Spleen (tissue), 11 donors: ENCODE results near the gene SLIT3. TPM values are rescaled to one million over a fixed set of nuclear protein-coding genes. Genes with fewer than 3 reads are reported as not detected.
A peak's percentile ranks its signal among the peaks of the same experiment; 100 is the strongest.

Experiments used
- DNase-seq: peaks from one replicate; pipeline ENCODE4 v3.0.0-alpha.2; 2020
- H3K27ac ChIP-seq, 8 donors: fragments of 200-600 bp; sonication (generic) in 7 of 8; 1 replicate in 4 of 8; 2 replicates in 4 of 8; pipeline versions ENCODE4 v1.5.0 to v1.8.0; 2016 to 2021; ENCODE audit warnings: inconsistent platforms in 4 of 8, mild to moderate bottlenecking in 4 of 8, moderate library complexity in 1 of 8
- H3K27me3 ChIP-seq, 7 donors: fragments of 200-600 bp; sonication (generic) in 6 of 7; replicated peaks in 1 of 7; 1 replicate in 4 of 7; 2 replicates in 3 of 7; pipeline versions ENCODE4 v1.5.0 to v1.8.0; 2016 to 2021; ENCODE audit warnings: inconsistent platforms in 3 of 7, mild to moderate bottlenecking in 1 of 7
- H3K36me3 ChIP-seq, 6 donors: fragments of 200-600 bp; sonication (generic) in 5 of 6; 1 replicate in 4 of 6; 2 replicates in 2 of 6; pipeline versions ENCODE4 v1.5.0 to v1.8.0; 2016 to 2021; ENCODE audit warnings: inconsistent platforms in 2 of 6
- H3K4me1 ChIP-seq, 6 donors: fragments of 200-600 bp; sonication (generic) in 5 of 6; 1 replicate in 3 of 6; 2 replicates in 3 of 6; pipeline versions ENCODE4 v1.5.0 to v1.8.0; 2016 to 2021; ENCODE audit warnings: inconsistent platforms in 3 of 6
- H3K4me3 ChIP-seq, 8 donors: fragments of 200-600 bp; sonication (generic) in 7 of 8; 1 replicate in 4 of 8; 2 replicates in 4 of 8; pipeline versions ENCODE4 v1.5.0 to v1.8.0; 2016 to 2021; ENCODE audit warnings: inconsistent platforms in 4 of 8, mild to moderate bottlenecking in 4 of 8, moderate library complexity in 2 of 8
- H3K9me3 ChIP-seq, 8 donors: fragments of 200-600 bp; sonication (generic) in 7 of 8; 1 replicate in 4 of 8; 2 replicates in 4 of 8; pipeline versions ENCODE4 v1.5.0 to v1.8.0; 2016 to 2021; ENCODE audit warnings: inconsistent platforms in 4 of 8
- POLR2A ChIP-seq, 3 donors: fragments of 450-650 bp; IDR thresholded peaks; one replicate each; pipeline ENCODE4 v1.5.1; 2017; ENCODE audit warnings: antibody characterized with exemption in 3 of 3, mild to moderate bottlenecking in 1 of 3
- POLR2AphosphoS5 ChIP-seq, 3 donors: sonication (generic); formaldehyde crosslinking; IDR thresholded peaks; one replicate each; pipeline ENCODE4 v1.5.1; 2017; ENCODE audit warnings: antibody characterized with exemption in 3 of 3
- WGBS, 5 donors: extraction: QIAGEN DNeasy Blood & Tissue Kit in 3 of 5; methylation state at CpG; one replicate each; pipeline versions ENCODE4 v1.1.5 to v1.1.7; 2013 to 2018; 5-methylcytosine and 5-hydroxymethylcytosine counted together
- intact Hi-C: fragments of 100-400 bp; cut with DNase I; formaldehyde crosslinking; loops from one replicate; pipeline ENCODE4 v1.15.0; 2023; ENCODE audit warnings: low total_unique reads
- polyA plus RNA-seq, 3 donors: library from polyadenylated mRNA; stranded (reverse); fragments of 200-250 nt; gene quantifications; one replicate each; pipeline ENCODE4 v1.2.1, GENCODE V29; 2013
- total RNA-seq, 7 donors: library from RNA; depleted of rRNA in 3 of 7; stranded (reverse); fragments of >200 nt in 3 of 7; fragmentation: NEBNext Ultra II Directional in 4 of 7; extraction: Animal tissue kit (Norgen Biotek cat#: 25700) in 4 of 7; gene quantifications; one replicate each; pipeline versions ENCODE4 v1.1.0 to v1.2.1, GENCODE V29; 2016 to 2021
- TF ChIP-seq, protein P1 (sequence below), 11 experiments: fragments of 200-600 bp in 7 of 11; fragments of 450-650 bp in 4 of 11; sonication (generic) in 4 of 11; IDR thresholded peaks in 8 of 11; conservative IDR thresholded peaks in 3 of 11; 1 replicate in 7 of 11; 2 replicates in 4 of 11; pipeline versions ENCODE4 v1.4.0 to v1.8.0; 2016 to 2021; ENCODE audit warnings: antibody characterized with exemption in 11 of 11, inconsistent platforms in 4 of 11, mild to moderate bottlenecking in 1 of 11
- donor health status: healthy with polysubstance abuse.
- donor health status: DM: no; HTN: no; CAD: no; lungs with moderate emphysema.
- donor health status: DM: no; HTN: no; CAD: no.
- donor health status: Bipolar disorder and iron deficiency.
- donor health status: healthy.
- donor health status: DM: no; HTN: no; CAD: no.
- donor health status: DM: yes; HTN: yes; CAD: no.

SLIT3 gene
- total and polyA plus RNA-seq, 10 donors: 0.33 to 54.0 (median 13.2) TPM

DNA sequence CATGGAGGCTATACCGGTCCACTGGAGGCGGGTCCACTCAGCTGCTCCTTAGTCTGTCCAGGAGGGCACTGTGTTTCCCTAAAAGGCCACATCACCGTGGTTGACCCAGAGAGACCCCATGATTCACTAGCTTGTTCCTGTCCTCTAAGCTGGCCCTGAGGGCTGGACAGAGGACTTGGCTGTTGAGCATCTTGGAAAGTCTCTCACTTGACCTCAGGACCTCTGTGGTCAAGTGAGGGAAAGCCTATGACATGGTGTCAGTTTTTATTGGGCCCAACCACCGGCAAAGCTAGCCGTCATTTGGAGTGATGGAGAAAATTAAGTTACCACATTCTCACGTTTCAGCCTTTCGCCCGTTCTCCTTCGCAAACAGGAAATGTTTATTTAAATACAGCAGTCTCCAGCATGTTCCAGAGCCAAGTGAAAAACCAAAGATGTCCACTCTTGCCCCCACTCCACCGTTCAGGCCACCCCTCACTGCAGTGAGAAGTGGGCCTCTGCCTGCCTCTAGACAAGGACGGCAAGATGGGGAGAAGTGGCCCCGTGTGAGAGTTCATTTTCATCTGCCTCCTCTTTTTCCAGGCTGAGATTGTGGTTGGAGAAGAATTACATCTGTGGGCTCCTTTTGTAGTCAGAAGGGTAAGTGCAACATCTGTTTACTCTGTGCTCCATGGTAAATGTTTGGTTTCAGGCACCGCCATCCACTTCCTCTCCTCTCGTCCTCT is 4.4 kb downstream of the SLIT3 start:
- no peak for DNase-seq

DNA sequence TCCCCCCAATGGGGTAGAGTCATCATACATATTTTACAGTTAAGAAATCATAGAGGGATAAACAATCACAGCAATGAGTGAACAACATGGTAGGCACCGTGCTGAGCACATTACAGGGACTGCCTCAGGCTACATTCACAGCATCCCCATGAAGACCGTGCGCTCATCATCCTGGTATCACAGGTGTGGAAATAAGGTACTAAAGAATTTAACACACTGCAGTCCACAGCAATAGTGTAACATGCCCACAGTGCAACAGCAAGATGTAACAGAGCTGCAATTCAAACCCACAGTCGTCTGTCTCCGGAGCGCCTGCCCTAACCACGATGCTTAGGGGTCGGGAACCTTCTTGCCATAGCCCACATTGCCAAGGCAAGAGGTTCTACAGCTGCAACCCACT is 5.6 kb downstream of the SLIT3 start:
- 78 to 90% (median 85%) methylated on average over 8 of the region's 8 CpGs for WGBS, 5 donors
- TF ChIP-seq POLR2A (IDR thresholded peaks at IDR 0.05) (no peak), POLR2AphosphoS5 (IDR thresholded peaks at IDR 0.05) (no peak)
- TF ChIP-seq, protein P1, sequence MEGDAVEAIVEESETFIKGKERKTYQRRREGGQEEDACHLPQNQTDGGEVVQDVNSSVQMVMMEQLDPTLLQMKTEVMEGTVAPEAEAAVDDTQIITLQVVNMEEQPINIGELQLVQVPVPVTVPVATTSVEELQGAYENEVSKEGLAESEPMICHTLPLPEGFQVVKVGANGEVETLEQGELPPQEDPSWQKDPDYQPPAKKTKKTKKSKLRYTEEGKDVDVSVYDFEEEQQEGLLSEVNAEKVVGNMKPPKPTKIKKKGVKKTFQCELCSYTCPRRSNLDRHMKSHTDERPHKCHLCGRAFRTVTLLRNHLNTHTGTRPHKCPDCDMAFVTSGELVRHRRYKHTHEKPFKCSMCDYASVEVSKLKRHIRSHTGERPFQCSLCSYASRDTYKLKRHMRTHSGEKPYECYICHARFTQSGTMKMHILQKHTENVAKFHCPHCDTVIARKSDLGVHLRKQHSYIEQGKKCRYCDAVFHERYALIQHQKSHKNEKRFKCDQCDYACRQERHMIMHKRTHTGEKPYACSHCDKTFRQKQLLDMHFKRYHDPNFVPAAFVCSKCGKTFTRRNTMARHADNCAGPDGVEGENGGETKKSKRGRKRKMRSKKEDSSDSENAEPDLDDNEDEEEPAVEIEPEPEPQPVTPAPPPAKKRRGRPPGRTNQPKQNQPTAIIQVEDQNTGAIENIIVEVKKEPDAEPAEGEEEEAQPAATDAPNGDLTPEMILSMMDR (IDR thresholded peaks at IDR 0.05 in 8 of 11, conservative IDR thresholded peaks at IDR 0.05 in 3 of 11): no peak
- peaks cover 0 to 8% (median 2%) of the 10 kb centered on the region in 6 donors for H3K4me1 ChIP-seq
- no peak overlapping the region for H3K4me3 ChIP-seq
- H3K27ac ChIP-seq: no peak overlapping the region
- DNase-seq: no peak
- peaks cover 0 to 28% (median 5%) of the 10 kb centered on the region in 7 donors for H3K27me3 ChIP-seq
- no peaks in the 10 kb centered on the region for H3K36me3 ChIP-seq
- no peaks in the 10 kb centered on the region for H3K9me3 ChIP-seq
- intact Hi-C loops: no loop called here

More for the DNA sequence above, 4.4 kb downstream of the SLIT3 start:
- Histone ChIP-seq H3K36me3 (no peaks in the 10 kb centered on the region), H3K27me3 (peaks cover 0 to 40% (median 11%) of the 10 kb centered on the region in 7 donors), H3K4me1 (peaks cover 0 to 19% (median 7%) of the 10 kb centered on the region in 6 donors), H3K4me3 (no peak overlapping the region), H3K9me3 (no peaks in the 10 kb centered on the region), H3K27ac (peak overlapping the region in 1 of 8 donors; percentile 12)
- intact Hi-C loops: no loop called here
- WGBS, 5 donors: 52 to 65% (median 57%) methylated on average over 13 to 14 of the region's 14 CpGs
- TF ChIP-seq, protein P1 (IDR thresholded peaks at IDR 0.05 in 8 of 11, conservative IDR thresholded peaks at IDR 0.05 in 3 of 11): no peak
- TF ChIP-seq POLR2AphosphoS5 (IDR thresholded peaks at IDR 0.05): peak in 1 of 3 donors; percentile 67

DNA sequence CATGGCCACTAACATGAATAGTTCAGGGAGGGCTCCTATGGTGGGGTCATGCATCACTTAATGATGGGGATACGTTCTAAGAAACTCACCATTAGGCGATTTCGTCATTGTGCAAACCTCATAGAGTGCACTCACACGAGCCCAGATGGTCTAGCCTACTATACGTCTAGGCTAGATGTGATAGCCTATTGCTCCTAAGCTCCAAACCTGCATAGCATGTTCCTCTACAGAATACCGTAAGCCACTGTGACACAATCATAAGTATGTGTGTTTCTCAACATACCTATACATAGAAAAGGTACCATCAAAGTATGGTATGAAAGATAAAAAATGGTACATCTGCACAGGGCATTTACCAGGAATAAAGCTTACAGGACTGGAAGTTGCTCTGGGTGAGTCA is 6.3 kb downstream of the SLIT3 start:
- Histone ChIP-seq H3K4me1 (peaks cover 0 to 4% (median 0%) of the 10 kb centered on the region in 6 donors), H3K9me3 (no peaks in the 10 kb centered on the region), H3K36me3 (no peaks in the 10 kb centered on the region), H3K27ac (no peak overlapping the region), H3K27me3 (peaks cover 0 to 24% (median 0%) of the 10 kb centered on the region in 7 donors), H3K4me3 (no peak overlapping the region)
- whole genome bisulfite sequencing, 5 donors: 83 to 90% (median 86%) methylated on average over 6 of the region's 6 CpGs
- intact Hi-C loops: no loop called here
- TF ChIP-seq POLR2AphosphoS5 (IDR thresholded peaks at IDR 0.05): no peak
- TF ChIP-seq, protein P1 (IDR thresholded peaks at IDR 0.05 in 8 of 11, conservative IDR thresholded peaks at IDR 0.05 in 3 of 11): no peak
- no peak for TF ChIP-seq POLR2A (IDR thresholded peaks at IDR 0.05)
- DNase-seq: no peak

DNA sequence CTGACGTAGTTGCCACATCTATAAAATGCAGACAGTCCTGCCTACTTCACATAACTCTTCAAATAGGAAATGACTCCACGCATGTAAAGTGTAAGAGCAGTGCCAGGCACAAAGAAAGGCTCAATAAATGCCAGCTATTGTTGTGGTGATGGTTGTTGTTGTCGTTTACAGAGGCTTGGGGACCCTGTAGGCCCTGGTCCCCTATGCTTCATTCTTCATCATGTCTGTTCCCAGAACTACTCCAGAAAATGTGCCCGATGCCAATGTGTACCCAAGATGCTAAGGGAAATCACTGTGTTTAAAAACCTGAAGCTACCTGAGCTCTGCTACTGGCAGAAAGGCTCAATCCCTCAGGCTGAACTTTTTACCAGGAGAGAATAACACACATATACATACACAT is 9.1 kb downstream of the SLIT3 start:
- DNase-seq: no peak
- TF ChIP-seq, protein P1 (IDR thresholded peaks at IDR 0.05 in 8 of 11, conservative IDR thresholded peaks at IDR 0.05 in 3 of 11): no peak
- TF ChIP-seq POLR2A (IDR thresholded peaks at IDR 0.05) (no peak), POLR2AphosphoS5 (IDR thresholded peaks at IDR 0.05) (no peak)
- Histone ChIP-seq H3K4me3 (no peak overlapping the region), H3K4me1 (peaks cover 0 to 2% (median 0%) of the 10 kb centered on the region in 6 donors), H3K27ac (no peak overlapping the region), H3K36me3 (no peaks in the 10 kb centered on the region), H3K27me3 (peaks cover 0 to 12% (median 0%) of the 10 kb centered on the region in 7 donors), H3K9me3 (no peaks in the 10 kb centered on the region)
- 68 to 80% (median 75%) methylated on average over 4 of the region's 4 CpGs for WGBS, 5 donors
- intact Hi-C loops: no loop called here
